ENCODE measurements around the gene MAP3K10.

MAP3K10 gene

DNA sequence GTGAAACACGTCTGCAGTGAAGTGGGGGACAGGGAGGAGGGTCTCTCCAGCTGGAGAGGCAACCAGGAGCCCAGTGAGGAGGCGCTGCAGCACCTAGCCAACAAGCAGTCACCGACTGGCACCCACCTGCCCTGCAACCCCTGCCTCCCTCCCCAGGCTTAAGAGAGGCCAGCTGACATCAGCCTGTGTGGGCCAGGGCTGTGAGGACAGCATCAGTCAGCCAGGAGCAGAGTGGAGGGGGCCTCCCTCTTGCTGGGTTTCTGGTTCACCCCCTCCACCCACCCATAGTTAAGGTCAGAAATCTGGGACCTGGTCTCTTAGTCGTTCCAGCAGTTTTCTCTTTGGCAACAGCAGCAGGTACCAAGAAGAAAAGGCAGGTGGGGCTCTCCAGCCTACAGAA lies 60.8 kb downstream of the MAP3K10 start:
- no peak for DNase-seq

DNA sequence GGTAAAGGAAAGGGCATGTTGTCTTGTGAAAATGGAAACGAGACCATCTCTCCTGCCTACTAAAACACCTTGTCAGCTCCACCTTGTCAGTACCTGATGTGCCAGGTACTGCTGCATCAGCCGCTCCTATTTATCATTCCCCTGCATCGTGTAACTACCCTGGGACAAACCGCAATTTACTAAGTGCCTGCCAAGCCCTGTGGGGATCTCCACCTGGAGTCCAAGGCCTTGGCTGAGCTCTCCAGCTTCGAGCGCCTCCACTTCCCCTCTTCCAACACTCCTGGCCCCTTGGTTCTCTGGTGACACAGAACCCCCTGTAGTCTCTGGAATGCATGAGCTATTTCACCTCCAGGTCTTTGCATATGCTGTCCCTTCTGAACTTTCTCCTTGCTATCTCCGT lies 61.2 kb downstream of the MAP3K10 start:
- no peak for DNase-seq

DNA sequence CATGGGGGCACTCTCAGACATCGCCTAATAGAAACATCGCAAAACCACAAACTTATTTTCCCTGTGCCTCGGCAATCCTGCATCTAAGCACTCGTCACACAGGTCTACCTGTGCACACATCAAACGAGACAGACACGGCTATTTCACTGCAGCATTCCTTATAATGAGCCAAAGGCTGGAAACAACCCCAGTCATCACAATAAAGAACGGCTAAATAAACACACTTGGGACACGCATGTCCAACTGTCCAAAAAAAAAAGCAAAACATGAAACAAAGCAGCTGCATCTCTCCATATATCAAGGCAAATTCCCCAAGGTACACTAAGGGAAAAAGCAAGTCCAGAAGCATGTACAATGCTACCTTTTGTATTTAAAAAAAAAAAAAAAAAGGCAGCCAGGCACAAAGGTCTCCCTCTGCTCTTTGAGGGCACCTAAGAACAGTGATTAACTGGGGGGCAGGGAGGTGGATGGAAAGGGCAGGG lies 62.4 kb downstream of the MAP3K10 start:
- DNase-seq: no peak

DNA sequence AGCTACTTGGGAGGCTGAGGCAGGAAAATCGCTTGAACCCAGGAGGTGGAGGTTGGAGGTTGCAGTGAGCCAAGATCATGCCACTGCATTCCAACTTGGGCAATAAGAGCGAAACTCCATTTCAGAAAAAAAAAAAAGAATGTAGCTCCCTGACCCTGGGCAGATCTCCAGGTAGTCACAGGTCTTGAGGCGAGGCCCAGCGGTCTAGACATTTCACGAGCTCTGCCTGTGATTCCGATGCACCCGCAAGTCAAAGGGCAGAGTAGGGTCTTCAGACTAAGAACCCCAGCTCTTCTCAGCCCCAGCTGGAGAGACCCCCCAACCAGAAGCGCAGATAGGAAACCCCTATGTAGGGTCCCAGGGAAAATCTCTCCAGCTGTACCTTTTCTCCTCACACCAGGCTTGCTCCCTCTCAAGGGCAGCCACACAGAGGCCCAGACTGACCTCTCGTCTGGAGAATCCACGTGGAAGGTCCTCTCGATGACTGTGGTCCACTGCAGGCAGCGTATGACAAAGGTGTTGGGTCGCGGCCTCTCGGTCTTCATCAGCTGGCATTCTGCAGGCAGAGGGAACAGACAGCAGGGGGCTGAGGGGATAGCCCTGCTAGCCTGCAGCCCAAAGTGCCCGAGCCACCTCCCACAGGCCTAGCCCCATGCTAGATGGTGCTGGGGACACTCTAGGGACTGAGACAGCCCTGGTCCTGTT lies 63.6 kb downstream of the MAP3K10 start:
- DNase-seq: no peak

DNA sequence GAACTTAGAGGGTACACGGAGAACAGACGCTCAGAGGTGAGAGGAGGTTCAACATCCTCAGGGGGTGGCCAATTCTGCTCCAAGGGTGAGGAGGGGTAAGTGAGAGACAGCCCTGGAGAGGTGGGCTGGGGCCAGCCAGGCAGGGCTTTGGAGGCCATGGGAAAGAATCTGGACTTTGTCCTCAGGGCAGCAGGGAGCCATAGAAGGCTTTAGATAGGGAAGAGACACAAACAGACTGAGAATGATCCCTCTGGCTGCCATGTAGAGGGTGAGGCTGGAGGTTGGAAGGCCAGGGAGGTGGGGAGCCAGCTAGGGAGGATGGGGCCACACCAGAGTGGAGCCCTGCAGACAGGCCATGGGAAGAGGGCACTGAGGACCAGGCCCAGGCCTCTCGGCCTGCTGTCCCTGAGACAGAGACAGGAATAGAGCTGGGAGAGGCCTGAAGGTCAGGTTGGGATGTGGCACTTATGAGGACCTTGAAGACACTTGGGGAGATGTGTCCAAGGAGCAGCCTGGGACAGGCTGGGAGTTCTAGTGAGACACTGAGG lies 64.5 kb downstream of the MAP3K10 start:
- no peak for DNase-seq

DNA sequence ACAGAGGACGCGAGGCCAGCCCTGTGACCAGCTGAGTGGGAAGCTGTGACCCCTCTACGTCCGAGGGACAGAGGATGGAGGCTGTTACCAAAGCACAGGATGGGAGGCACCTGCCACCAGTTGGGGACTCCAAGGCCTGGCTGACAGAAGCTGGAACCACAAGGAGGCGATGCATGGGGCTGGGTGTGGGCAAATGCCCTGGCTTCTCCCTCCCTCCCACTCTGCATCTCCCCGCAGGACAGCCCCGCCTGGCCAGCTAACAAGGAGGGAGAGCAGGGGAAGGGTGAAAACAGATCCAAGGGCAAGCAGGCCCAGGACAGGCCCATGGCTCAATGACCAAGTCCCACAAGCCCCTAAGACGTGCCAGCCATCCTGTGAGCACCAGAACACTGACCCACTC lies 65.3 kb downstream of the MAP3K10 start:
- no peak for DNase-seq

DNA sequence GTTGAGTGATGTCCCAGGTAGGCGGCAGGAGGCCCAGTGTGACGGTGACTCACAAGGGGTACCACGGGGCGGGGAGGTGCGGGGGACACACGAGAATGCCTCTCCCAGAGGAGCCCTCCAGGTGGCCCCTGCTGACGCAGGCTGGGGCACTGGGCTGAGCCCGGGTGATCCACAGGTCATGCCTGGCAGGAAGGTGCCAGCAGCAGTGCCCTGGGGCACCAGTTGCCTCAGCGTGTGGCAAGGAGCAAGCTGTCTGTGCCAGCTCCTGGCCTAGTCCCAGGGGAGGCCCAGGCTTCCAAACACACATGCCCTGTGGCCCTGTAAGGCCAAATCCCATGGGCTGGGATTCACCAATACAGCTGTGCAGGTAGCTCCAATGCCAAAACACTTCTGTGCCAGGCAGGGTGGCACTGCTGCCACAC lies 65.9 kb downstream of the MAP3K10 start:
- no peak for DNase-seq

DNA sequence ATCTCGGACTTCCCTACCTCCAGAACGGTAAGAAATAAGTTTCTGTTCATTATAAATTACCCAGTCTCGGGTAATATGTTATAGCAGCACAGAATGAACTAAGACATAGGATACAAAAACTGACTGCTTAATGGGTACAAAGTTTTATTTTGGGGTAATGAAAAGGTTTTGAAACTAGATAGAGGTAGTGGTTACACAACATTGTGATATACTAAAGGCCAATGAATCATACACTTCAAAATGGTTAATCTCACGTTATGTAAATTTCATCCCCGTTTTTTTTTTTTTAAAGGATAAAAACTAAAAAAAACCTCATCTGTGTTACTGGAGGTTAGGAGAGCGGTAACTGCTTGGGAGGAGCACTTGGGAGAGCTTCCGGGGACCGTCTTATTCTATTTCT lies 70.4 kb downstream of the MAP3K10 start:
- DNase-seq: no peak

DNA sequence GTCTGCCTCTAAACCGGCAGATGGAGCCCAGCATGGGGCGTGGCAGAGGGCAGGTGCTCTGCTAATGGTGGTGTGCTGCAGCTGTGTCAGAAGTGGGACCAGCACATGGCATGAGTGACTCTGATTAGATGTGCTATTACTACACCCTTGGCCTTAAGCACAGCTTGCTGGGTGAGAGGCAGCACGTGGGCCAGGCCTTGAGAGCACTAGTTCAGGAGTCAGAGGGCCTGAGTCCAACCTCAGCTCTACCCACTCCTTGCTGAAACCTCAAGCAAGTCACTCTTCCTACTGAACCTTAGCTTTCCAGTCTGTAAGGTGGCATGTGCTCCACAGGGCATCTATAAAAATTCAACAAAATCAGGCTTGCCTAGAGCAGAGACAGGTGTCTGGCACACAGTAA lies 71.2 kb downstream of the MAP3K10 start:
- no peak for DNase-seq

DNA sequence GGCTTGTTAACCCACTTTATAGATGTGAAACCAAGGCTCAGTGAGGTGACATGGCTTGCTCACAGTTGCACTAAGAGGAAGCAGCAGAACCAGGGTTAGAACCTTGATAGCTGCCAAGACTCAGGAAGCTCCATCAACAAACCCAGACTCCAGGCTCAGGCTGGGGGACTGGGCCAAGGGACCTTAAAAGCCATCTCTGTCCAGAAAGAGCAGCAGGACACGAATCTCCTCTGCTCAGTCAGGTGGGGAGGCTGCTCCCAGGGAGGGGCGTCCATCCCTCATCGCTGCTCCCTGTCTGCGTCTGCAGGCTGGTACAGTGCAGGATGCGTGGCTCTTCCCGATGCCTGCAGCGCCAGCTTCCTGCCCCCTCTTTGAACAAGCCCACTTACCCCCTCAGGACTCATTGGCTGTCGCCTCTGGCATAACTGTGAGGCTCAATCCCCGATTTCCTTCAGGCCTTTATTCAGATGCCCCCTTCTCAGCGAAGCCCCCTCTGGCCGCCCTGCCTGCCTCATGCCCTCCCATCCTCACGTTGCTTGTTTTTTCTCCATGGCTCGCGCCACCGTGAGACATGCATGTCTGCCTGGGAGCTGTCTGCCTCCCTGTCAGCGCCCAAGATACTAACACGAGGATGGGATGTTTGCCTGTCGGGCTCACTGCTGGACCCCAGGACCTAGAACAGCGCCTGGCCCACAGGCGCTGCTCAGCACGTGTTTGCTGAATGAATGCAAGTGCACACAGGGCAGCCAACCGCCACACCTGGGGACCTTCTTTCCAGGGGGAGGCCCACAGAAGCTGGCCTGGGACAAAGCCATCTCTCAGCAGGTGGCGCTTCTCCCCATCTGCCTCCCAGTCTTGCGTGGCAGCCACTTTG lies 72.5 kb downstream of the MAP3K10 start:
- DNase-seq: no peak

DNA sequence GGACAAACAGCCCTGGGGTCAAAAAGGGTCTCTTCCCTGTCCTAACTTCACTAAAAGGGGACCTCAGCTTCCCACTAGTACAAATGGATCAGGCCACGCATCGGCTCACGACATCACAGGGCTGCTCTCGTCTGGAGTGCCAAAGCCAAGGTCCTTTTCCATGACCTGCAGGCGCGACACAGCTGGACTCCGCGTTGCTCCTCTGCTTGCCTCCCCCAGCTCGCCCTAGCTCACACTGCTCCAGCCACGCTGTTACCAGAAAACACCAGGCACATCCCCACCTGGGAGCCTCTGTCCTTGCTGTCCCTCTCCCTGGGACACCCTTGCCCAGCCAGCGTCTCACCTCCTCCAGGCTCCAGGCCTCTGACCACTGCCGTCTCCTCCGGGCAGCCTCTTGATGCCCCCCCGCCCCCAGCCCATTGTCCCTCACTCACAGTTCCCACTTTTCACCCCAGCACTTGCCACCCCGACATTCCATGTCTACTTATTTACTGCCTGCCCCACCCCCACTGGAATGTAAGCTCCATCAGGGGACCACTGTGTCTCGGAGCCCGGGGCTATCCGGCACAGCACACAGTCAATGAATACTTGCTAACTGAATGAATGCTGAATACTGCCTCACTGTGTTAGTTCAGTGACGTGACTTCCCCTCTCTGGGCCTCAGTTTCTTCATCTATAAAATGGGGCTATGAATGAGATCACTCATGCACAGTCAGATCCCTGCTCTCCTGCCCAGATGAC lies 73.3 kb downstream of the MAP3K10 start:
- no peak for DNase-seq
